H1 (cell line): Measurements from ENCODE around the gene RB1.
"Not testable (repeated sequence)": the region's sequence is repeated elsewhere in the genome, so short reads cannot be mapped to it uniquely, and the experiment has no call there.

ENCODE experiments used
- FOSL1 ChIP-seq: IDR thresholded peaks from 2 replicates; pipeline ENCODE4 v1.6.1; 2011; ENCODE audit warnings: mild to moderate bottlenecking, low read depth, low read length, moderate library complexity; ENCODE audit not compliant: insufficient read depth
- TCF12 ChIP-seq: IDR thresholded peaks from 2 replicates; pipeline ENCODE4 v1.6.1; 2011; ENCODE audit warnings: low read depth, mild to moderate bottlenecking, low read length
- TF ChIP-seq, protein P1 (sequence below), 3 experiments: IDR thresholded peaks; 1 replicate in 2 of 3; 2 replicates in 1 of 3; pipeline versions ENCODE4 v1.5.1 to v1.6.1; 2011; ENCODE audit warnings: low read length in 3 of 3, mild to moderate bottlenecking in 3 of 3, inconsistent platforms in 2 of 3, low read depth in 1 of 3, moderate library complexity in 1 of 3; ENCODE audit not compliant: insufficient read depth in 1 of 3; ENCODE audit errors: control extremely low read depth in 1 of 3

DNA sequence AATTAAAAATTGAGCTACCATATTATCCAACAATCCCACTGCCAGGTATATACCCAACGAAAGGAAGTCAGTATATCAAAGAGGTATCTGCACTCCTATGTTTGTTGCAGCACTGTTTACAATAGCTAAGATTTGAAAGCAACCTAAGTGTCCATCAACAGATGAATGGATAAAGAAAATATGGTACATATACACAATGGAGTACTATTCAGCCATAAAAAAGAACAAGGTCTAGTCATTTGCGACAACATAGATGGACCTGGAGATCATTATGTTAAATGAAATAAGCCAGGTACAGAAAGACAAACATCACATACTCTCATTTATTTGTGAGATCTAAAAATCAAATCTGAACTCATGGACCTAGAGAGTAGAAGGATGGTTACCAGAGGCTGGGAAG lies 52.0 kb downstream of the RB1 start:
- TF ChIP-seq, protein P1, sequence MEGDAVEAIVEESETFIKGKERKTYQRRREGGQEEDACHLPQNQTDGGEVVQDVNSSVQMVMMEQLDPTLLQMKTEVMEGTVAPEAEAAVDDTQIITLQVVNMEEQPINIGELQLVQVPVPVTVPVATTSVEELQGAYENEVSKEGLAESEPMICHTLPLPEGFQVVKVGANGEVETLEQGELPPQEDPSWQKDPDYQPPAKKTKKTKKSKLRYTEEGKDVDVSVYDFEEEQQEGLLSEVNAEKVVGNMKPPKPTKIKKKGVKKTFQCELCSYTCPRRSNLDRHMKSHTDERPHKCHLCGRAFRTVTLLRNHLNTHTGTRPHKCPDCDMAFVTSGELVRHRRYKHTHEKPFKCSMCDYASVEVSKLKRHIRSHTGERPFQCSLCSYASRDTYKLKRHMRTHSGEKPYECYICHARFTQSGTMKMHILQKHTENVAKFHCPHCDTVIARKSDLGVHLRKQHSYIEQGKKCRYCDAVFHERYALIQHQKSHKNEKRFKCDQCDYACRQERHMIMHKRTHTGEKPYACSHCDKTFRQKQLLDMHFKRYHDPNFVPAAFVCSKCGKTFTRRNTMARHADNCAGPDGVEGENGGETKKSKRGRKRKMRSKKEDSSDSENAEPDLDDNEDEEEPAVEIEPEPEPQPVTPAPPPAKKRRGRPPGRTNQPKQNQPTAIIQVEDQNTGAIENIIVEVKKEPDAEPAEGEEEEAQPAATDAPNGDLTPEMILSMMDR (IDR thresholded peaks at IDR 0.05; ENCODE audit: control extremely low read depth in 1 of 3, insufficient read depth in 1 of 3, low read depth in 1 of 3, low read length in 3 of 3): not testable (repeated sequence)
- not testable (repeated sequence) for TF ChIP-seq FOSL1, TCF12
